ENCODE measurements around the gene OR9Q2. TPM values are rescaled to one million over a fixed set of nuclear protein-coding genes. Genes with fewer than 3 reads are reported as not detected.

OR9Q2 gene
- total and polyA plus RNA-seq, 2 experiments from 2014 or later, result not detected

- no peaks in the 10 kb centered on the region for H3K79me2 ChIP-seq
- peaks cover 10% of the 10 kb centered on the region for H3K4me1 ChIP-seq (ENCODE audit: insufficient read depth)
- no peaks in the 10 kb centered on the region for H4K20me1 ChIP-seq (ENCODE audit: insufficient read depth, poor library complexity, severe bottlenecking)
- no peaks in the 10 kb centered on the region for H3K36me3 ChIP-seq (replicated peaks; ENCODE audit: insufficient read depth, low read depth)
- no peak for DNase-seq (ENCODE audit: low spot score)
- H3K9me3 ChIP-seq (ENCODE audit: low read depth), result no peaks in the 10 kb centered on the region
- no peaks in the 10 kb centered on the region for H3K27me3 ChIP-seq
- H3K4me2 ChIP-seq, result no peak overlapping the region
- H2AFZ ChIP-seq, result no peak overlapping the region
- no peaks in the 10 kb centered on the region for H3K9me2 ChIP-seq (replicated peaks; ENCODE audit: insufficient read depth)
- peak overlapping the region; percentile 62 for H3K27ac ChIP-seq
- TF ChIP-seq CTCF (IDR thresholded peaks at IDR 0.05; ENCODE audit: poor library complexity), result no peak
- TF ChIP-seq EZH2 (IDR thresholded peaks at IDR 0.05; ENCODE audit: borderline replicate concordance), result no peak
- no peak for TF ChIP-seq EZH2phosphoT487 (IDR thresholded peaks at IDR 0.05; ENCODE audit: low read depth, severe bottlenecking, unreplicated experiment)
- 75% methylated on average over 4 of the region's 4 CpGs for WGBS (ENCODE audit: low lambda C conversion rate, missing lambda C conversion rate)
- no peak overlapping the region for H3K4me3 ChIP-seq
Observed at GRCh38 chr11:58164389-58164788, 24.5 kb upstream of the OR9Q2 start.

GRCh38 chr11:58164990-58165389 is 23.9 kb upstream of the OR9Q2 start:
- Histone ChIP-seq H3K9me3 (ENCODE audit: low read depth) (no peaks in the 10 kb centered on the region), H2AFZ (no peak overlapping the region), H3K9me2 (replicated peaks; ENCODE audit: insufficient read depth) (no peaks in the 10 kb centered on the region), H3K79me2 (no peaks in the 10 kb centered on the region), H3K4me2 (no peak overlapping the region), H4K20me1 (ENCODE audit: insufficient read depth, poor library complexity, severe bottlenecking) (no peaks in the 10 kb centered on the region), H3K4me3 (no peak overlapping the region), H3K36me3 (replicated peaks; ENCODE audit: insufficient read depth, low read depth) (no peaks in the 10 kb centered on the region), H3K4me1 (ENCODE audit: insufficient read depth) (peaks cover 10% of the 10 kb centered on the region), H3K27me3 (no peaks in the 10 kb centered on the region), H3K27ac (peak overlapping the region; percentile 62)
- no peak for DNase-seq (ENCODE audit: low spot score)
- TF ChIP-seq EZH2phosphoT487 (IDR thresholded peaks at IDR 0.05; ENCODE audit: low read depth, severe bottlenecking, unreplicated experiment), result no peak
- no peak for TF ChIP-seq CTCF (IDR thresholded peaks at IDR 0.05; ENCODE audit: poor library complexity)
- TF ChIP-seq EZH2 (IDR thresholded peaks at IDR 0.05; ENCODE audit: borderline replicate concordance), result no peak
- 84% methylated on average over 1 of the region's 1 CpG for WGBS (ENCODE audit: low lambda C conversion rate, missing lambda C conversion rate)

GRCh38 chr11:58165504-58166106 is 23.3 kb upstream of the OR9Q2 start:
- Histone ChIP-seq H3K27ac (peak overlapping the region; percentile 62), H3K79me2 (no peaks in the 10 kb centered on the region), H3K36me3 (replicated peaks; ENCODE audit: insufficient read depth, low read depth) (no peaks in the 10 kb centered on the region), H3K9me2 (replicated peaks; ENCODE audit: insufficient read depth) (no peaks in the 10 kb centered on the region), H2AFZ (no peak overlapping the region), H3K9me3 (ENCODE audit: low read depth) (no peaks in the 10 kb centered on the region), H3K27me3 (no peaks in the 10 kb centered on the region), H4K20me1 (ENCODE audit: insufficient read depth, poor library complexity, severe bottlenecking) (no peaks in the 10 kb centered on the region), H3K4me3 (no peak overlapping the region), H3K4me1 (ENCODE audit: insufficient read depth) (peaks cover 10% of the 10 kb centered on the region), H3K4me2 (peak overlapping the region; percentile 12)
- peak; percentile 40 for DNase-seq (ENCODE audit: low spot score)
- WGBS (ENCODE audit: low lambda C conversion rate, missing lambda C conversion rate), result 56% methylated on average over 7 of the region's 7 CpGs
- TF ChIP-seq EZH2 (IDR thresholded peaks at IDR 0.05; ENCODE audit: borderline replicate concordance) (no peak), EZH2phosphoT487 (IDR thresholded peaks at IDR 0.05; ENCODE audit: low read depth, severe bottlenecking, unreplicated experiment) (no peak), CTCF (IDR thresholded peaks at IDR 0.05; ENCODE audit: poor library complexity) (no peak)
